ENCODE data around the gene CDKN1C.

Gene CDKN1C

GRCh38 chr11:2833716-2834502, 51.7 kb downstream of the CDKN1C start:
- H4K20me1 ChIP-seq (ENCODE audit: low read depth, low read length): no peaks in the 10 kb centered on the region
- H3K4me3 ChIP-seq (ENCODE audit: insufficient read depth, low read length, poor library complexity, severe bottlenecking): no peak overlapping the region
- H3K27me3 ChIP-seq (ENCODE audit: low read length): no peaks in the 10 kb centered on the region
- TF ChIP-seq CTCF (IDR thresholded peaks at IDR 0.05; ENCODE audit: insufficient read depth, low read length, poor library complexity, severe bottlenecking) (no peak), EZH2phosphoT487 (conservative IDR thresholded peaks at IDR 0.05; ENCODE audit: low read length) (no peak)
- no peaks in the 10 kb centered on the region for H3F3A ChIP-seq (ENCODE audit: insufficient read depth)
- no peak overlapping the region for H3K27ac ChIP-seq (ENCODE audit: low read depth, low read length)
- no peaks in the 10 kb centered on the region for H3K36me3 ChIP-seq (ENCODE audit: low read length)
- no peak overlapping the region for H2AFZ ChIP-seq (ENCODE audit: low read depth, low read length, severe bottlenecking)
- H3K79me2 ChIP-seq (ENCODE audit: insufficient read depth, low read length): no peaks in the 10 kb centered on the region
- H3K4me2 ChIP-seq (ENCODE audit: low read depth, low read length, poor library complexity, severe bottlenecking): no peak overlapping the region
- H3K9me3 ChIP-seq (ENCODE audit: insufficient read depth, low read length): no peaks in the 10 kb centered on the region
- H3K9me2 ChIP-seq (replicated peaks; ENCODE audit: insufficient read depth, low read length): no peaks in the 10 kb centered on the region
- H3K9ac ChIP-seq (ENCODE audit: low read length): no peak overlapping the region
